SHP77 treated with DMSO at 0.1 percent for 48 hours (cell line): ENCODE results near the gene ZNF418.
"Not testable (repeated sequence)": the region's sequence is repeated elsewhere in the genome, so short reads cannot be mapped to it uniquely, and the experiment has no call there.

Source experiments
- DNase-seq: peaks from one replicate; lab custom pipeline; 2025; lab: John Stamatoyannopoulos, UW

The ZNF418 gene

DNA sequence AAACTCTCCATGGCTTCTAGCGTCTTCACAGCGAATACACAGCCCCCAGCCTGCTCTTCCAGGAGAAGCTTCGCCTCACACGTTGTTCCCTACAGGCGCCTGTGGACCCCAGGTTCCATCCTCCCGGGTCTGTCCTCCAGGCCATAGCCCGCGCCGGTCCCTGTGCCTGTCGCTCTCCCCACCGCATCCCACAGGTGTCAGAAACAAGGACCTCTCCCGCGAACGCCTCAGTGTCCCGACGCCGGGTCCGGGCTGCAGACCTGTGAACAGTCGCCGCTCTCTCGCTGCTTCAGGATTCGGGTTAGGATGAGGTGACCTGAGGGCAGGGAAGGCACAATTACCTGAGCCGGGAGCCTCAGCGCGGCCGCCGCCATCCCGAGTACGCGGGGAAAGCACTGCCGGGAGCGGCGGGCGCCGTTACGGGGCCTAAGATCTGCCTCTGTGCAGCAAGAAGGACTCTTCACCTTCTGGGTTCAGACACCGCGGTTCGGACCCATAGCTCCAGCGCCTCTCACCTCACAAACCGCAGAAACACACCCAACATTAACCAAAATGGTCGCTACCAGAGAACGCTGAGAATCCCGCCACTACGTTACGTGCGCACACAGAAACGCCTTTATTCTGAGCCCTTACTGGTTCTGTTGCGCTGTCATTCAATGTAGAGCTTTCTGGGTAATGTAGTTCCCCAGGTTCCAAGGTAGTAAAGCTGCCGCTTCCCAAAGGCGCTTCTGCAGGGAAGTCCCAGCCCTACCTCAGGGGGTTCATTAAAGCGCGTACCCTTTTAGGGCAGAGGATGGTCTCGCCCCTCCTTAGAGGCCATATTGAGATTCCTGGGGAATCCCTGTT lies at the start of gene ZNF418:
Gene ZNF418, minus strand, starts transcription at position 583 of the 846 bp plus-strand sequence. CDS start 1,580 bp downstream, outside the sequence.
- no peak for DNase-seq

DNA sequence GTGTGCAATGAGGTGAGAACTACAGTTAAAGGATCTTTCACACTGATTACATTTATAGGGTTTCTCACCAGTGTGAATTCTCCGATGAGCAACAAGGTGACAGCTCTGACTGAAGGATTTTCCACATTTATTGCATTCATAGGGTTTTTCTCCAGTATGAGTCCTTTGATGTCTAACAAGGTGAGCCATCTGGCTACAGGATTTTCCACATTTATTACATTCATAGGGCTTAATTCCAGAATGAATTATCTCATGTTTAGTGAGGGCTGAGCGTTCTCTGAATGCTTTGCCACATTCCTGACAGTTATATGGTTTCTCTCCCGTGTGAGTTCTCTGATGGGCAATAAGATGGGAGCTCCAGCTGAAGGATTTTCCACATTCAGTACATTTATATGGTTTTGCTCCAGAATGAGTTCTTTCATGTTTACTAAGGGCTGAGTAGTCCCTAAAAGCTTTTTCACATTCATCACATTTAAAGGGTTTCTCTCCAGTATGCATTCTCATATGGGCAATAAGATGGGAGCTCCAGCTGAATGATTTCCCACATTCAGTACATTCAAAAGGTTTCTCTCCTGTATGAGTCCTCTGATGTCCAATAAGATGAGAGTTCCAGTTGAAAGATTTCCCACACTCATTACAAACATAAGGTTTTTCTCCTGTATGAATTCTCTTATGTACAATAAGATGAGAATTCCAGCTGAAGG lies 43.5 kb upstream of the ZNF418 start:
- DNase-seq = no peak

DNA sequence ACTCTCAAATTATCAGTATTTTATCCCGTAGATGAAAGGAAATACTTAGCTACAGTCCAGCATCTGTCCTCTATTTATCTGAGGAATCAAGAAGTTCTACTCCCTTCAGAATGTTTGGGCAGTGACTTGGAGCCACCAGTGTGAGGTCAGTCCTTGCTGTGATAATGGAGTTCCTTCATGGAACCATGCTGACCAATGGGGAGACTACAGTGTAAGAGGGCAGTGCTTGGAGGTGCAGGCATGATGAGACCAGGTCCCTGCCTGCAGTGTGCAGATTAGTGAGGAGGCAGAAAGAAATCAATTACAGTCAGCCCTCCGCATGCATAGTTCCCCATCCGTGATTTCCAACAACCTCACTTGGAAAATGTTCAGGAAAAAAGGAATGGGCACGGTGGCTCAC lies 39.2 kb upstream of the ZNF418 start, which contains the start of gene C19orf18:
Gene C19orf18, minus strand, starts transcription at position 101 of the 400 bp plus-strand sequence. CDS start 102 bp downstream, outside the sequence.
- no peak for DNase-seq

DNA sequence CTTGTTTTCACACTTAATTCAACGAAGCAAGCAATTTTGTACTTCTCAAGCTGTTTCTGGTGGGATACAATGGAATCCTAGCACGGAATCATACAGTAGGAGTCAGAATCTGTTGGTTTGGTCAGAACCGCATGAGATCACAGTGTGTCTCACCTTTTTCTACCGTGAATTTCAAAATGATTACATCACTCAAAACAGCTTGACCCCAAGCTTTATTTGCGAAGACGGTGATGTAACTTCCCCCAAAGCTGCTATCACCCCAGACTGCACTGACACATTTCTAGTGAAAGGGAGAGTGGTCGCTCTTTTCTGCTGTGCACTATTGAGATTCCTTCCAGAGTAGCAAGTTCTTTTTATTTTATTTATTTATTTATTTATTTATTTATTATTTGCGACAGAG lies 29.6 kb upstream of the ZNF418 start:
- DNase-seq = no peak

GRCh38 chr19:57961785-57962184 lies 26.6 kb upstream of the ZNF418 start:
- no peak for DNase-seq

DNA sequence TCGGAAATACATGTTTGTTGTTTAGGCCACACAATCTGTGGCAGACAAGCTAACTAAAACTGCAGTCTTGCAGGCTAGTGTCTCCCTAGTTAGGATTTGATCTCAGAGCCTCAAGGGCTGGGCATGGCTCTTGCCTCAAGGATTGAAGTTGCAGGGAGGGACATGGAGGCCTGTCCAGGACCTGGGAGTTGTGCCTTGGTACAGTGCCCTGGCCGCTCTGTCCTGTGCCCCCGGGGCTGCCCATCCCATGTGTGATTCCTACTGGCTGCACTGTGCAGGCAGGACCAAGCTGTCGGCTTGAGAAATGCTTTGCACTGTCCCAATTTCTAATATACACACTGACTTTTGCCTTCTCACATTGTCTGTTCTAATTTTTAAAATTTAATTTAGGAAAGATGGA lies 19.8 kb upstream of the ZNF418 start:
- DNase-seq = no peak

- no peak for DNase-seq
These were observed 14.5 kb upstream of the ZNF418 start for GRCh38 chr19:57949702-57950101.

GRCh38 chr19:57949296-57949695 lies 14.1 kb upstream of the ZNF418 start:
- no peak for DNase-seq

DNA sequence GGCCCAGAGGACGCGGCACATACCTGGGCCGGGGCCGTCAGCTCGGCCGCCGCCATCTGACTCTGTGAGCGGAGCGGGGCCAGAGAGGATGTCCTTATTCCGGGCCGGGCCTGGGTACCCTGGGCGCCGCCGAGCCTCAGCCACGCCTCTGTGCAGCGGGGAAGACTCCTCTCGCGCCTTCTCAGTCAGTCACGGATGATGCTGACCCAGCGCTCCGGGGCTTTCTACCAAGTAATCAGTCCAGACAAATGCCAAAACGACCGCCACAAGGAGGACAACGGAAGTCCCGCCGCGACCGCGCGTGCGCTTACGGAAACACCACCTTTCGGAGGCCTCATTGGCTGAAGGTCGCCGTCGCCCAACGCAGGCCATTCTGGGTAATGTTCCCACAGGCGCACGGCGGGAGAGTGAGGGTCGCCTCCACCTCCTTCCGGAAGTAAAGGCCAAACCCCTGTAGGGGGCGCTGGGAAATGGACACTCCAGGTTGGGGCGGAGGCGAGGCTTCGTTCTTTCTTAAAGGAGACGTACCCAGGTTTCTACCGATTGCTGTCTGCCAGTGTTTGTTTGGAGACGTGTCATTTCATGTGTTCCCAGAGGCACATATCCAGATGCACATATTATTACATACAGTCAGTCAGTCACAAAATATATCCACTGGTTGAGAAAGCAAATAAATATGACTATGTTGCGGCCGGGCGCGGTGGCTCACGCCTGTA lies 12.4 kb upstream of the ZNF418 start, which contains the start of gene ZNF256:
Gene ZNF256, minus strand, starts transcription at position 288 of the 716 bp plus-strand sequence. Its CDS starts 232 bp downstream, at position 56.
- peak; percentile 81 for DNase-seq

DNA sequence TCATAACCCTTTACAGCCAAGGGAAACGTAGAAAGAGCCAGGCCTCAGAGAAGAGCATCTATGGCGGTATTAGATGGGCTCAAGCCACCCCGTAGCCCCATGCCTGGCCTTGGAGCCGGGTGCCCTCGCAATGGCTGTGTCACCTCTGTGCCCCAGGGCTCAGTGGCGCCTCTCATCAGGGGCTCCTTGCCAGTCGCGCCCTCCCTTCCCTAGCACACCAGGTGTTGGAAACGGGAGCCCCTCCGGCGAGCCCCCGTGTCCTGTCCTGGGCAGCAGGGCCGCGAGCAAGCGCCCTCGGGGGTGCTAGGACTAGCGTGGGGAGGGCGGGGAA lies 11.9 kb upstream of the ZNF418 start:
- DNase-seq = no peak

DNA sequence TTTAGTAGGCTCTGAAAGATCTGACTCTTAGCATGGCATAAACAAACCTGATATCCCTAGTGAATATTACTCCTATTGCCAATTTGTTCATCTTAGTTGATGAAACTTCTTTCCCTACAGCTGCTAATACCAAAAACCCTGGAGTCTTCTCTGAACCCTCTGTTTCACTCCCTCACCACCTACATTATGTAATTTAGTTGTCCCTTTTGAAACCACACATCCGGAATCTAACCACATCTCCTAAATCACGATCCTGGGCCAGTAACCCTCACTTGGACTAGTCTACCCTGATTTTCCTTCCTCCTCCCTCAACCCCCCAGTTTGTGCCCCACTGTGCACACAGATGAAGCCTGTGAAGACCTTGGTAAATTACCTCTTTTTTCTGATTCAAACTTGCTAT lies 11.1 kb upstream of the ZNF418 start:
- DNase-seq = no peak

- DNase-seq = no peak
These were observed 6.4 kb upstream of the ZNF418 start for GRCh38 chr19:57941593-57941992.

GRCh38 chr19:57935731-57936130 lies 529 bp upstream of the ZNF418 start:
- no peak for DNase-seq

- no peak for DNase-seq
These were observed 7.6 kb downstream of the ZNF418 start for GRCh38 chr19:57927587-57927986.

- peak; percentile 95 for DNase-seq
These were observed 18.8 kb downstream of the ZNF418 start, which contains the start of gene ZNF417 for GRCh38 chr19:57916168-57916995. ZNF417 (minus strand) TSS chr19:57916592; CDS start chr19:57916411, 181 bp downstream.

GRCh38 chr19:57914531-57914930 lies 20.7 kb downstream of the ZNF418 start:
- no peak for DNase-seq

- no peak for DNase-seq
These were observed 27.8 kb downstream of the ZNF418 start for GRCh38 chr19:57907394-57907793.

DNA sequence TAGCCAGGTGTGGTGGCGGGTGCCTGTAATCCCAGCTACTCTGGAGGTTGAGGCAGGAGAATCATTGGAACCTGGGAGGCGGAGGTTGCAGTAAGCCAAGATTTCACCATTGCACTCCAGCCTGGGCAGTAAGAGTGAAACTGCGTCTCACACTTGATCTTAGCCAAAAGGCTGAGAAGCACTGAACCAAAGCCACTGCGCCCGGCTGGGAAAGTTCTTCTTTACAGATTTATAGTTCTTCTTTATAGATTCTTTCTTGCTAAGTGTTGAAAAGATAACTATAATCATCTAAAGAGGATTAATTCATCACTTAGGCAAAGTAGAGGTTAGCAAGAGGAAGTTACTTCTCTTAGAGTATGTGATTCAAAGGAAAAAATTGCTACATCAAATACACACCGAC lies 29.9 kb downstream of the ZNF418 start:
- no peak for DNase-seq

DNA sequence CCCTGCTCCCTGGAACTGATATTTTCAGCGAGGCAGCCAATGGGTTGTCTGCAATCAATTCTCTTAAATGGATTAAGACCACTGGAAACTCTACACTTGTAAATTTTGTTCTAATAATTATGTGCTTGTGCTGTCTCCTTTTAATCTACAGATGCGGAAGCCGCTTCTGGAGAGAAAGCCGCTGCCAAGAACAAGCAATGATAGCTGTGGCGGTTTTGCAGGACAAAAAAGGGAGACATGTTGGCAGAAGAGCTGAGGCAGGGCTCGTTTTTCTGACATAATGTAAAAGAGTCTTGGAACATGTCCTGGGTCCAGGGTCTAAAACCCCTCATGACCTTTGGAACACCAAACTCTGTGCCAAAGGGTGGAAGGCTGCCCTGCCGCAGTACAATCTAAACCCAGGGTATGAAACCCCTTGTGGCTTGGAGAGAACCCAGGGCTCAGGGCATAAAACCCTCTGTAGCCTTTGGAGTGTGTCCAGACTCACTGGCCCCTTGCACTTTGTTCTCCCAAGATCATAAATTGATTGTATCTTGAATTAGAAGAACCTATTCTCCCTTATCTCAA lies 31.5 kb downstream of the ZNF418 start:
- no peak for DNase-seq

GRCh38 chr19:57900311-57900710 lies 34.9 kb downstream of the ZNF418 start:
- DNase-seq = no peak

GRCh38 chr19:57890706-57891105 lies 44.5 kb downstream of the ZNF418 start:
- DNase-seq = not testable (repeated sequence)
